HG03520 (cell line): ENCODE results near the gene SLC35G2.
"Not testable (repeated sequence)": the region's sequence is repeated elsewhere in the genome, so short reads cannot be mapped to it uniquely, and the experiment has no call there.

Source experiments
- ATAC-seq: cut with Tn5 transposase; IDR thresholded peaks from one replicate; pipeline ENCODE4 v1.9.1; 2021; ENCODE audit warnings: mild to moderate bottlenecking, moderate library complexity; ENCODE audit not compliant: unreplicated experiment

The SLC35G2 gene

GRCh38 chr3:136818769-136819391 lies at the start of gene SLC35G2:
TSS of gene SLC35G2 (plus strand) at chr3:136819126. CDS start at chr3:136854461, 35,335 bp downstream.
- no peak for ATAC-seq

DNA sequence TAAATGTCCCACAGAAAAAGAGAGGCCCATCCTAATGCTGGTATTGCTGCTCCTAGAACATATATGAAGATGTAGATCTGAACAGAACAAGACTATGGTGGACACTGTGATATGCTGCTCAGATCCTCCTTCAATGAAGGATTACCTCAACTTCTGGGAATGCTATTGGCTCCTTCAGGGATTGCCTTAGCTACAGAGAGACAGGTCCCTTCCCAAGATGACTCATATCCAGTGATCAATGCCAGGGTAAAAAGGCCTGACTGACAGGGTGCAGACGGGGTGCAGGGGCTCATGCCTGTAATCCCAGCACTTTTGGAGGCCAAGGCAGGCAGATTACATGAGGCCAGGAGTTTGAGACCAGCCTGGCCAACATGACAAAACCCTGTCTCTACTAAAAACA lies 46.2 kb upstream of the SLC35G2 start:
- no peak for ATAC-seq

DNA sequence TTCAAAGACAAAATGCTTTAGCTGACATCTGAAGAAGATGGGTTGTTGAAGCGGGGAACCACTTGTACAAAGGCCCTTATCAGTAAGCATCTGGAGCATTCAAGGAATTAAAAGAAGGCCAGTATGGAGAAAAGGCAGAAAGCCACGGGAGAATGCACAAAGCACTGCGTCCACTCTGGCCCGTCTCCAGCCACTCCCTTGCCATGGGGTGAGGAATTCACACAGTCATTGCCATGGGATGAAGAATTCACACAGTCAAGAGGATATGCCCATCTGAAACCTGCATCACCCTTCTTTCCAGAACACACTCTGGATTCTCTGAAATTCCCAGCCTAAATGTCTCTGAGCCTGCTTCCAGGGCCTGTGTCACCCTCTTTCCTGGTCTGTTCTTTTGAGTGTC lies 40.1 kb upstream of the SLC35G2 start:
- ATAC-seq: no peak

GRCh38 chr3:136780741-136781140 lies 38.2 kb upstream of the SLC35G2 start:
- ATAC-seq: no peak

DNA sequence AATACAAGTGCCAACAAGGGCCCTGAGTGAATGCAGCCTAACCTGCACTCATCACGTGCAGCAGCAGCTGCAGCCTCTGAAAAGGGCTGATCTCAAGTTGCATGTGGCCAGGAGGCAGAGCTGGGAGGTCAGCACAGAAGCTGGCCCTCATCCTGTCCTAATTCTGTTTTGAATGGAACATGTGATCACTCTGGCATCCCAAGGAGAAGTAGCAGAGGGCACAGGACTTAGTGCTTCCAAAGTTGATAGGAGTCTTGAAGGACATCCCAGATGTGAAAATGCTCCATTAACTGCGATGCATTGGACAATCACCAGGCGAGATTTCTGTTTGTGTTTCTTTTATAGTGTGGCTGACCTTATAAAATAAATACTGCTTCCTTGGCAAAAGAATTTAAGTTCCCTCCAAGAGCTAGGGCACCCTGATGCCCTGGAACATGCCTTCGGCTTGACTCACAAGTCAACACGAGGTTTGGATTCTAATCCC lies 35.2 kb upstream of the SLC35G2 start:
- no peak for ATAC-seq

DNA sequence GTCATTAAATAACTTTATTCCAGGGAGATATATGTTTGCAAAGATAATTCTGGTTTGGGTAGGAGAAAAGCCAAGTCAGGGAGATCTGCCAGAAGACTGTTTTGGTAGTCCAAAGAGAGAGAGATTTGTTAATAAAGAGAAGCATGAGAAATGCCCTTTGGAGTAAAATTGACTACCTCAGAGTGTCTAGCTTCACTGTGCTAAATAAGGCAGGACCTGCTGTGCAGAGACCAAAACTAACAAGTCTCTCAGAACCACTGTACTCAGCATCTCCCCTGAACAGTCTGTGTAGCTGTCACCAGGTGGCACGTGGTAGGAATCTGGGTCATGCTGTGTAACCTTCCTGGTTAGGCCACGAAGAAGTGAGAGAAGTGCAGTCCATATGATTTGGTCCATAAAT lies 31.6 kb upstream of the SLC35G2 start:
- ATAC-seq: no peak

GRCh38 chr3:136788154-136788553 lies 30.8 kb upstream of the SLC35G2 start:
- no peak for ATAC-seq

DNA sequence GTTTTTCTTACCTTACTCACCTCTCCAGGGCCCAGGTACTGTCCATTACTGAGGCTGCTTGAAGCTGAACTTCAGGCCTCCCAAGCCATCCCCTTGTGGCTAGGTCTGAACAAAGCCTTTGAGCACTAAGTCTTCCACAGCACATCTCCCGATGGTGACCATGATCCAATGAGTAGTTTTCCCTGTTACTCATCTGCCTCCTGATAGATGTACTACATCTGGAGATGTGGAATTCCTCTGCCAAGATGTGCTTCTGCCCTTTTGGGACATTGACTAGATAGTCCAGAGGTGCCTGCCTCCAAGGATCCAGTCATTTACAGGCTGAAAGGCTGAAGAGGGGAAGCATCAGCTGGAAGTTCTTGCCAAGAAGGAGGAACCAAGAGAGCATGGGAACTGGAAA lies 28.9 kb upstream of the SLC35G2 start:
- ATAC-seq: no peak

DNA sequence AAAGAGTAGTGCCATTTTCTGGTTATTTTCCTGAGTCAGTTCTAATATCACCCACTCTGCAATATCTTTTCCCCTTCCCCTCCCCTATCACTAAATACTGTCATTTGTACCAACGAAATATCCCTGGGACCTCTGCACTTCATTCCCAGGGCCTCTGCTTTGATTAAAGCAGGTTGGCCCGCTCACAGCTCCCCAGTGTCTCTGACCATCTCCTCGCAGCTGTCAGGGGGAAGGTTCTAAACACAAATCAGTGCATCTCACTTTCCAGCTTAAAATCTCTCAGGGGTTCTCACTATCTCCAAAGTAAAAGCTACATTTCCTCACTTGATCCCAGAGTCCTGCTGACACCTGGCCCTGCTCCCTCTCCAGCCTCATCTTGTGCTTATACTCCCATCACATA lies 28.1 kb upstream of the SLC35G2 start:
- no peak for ATAC-seq

- ATAC-seq: no peak
These were observed 26.2 kb upstream of the SLC35G2 start for GRCh38 chr3:136792556-136793330.

GRCh38 chr3:136801146-136801545 lies 17.8 kb upstream of the SLC35G2 start:
- ATAC-seq: not testable (repeated sequence)

DNA sequence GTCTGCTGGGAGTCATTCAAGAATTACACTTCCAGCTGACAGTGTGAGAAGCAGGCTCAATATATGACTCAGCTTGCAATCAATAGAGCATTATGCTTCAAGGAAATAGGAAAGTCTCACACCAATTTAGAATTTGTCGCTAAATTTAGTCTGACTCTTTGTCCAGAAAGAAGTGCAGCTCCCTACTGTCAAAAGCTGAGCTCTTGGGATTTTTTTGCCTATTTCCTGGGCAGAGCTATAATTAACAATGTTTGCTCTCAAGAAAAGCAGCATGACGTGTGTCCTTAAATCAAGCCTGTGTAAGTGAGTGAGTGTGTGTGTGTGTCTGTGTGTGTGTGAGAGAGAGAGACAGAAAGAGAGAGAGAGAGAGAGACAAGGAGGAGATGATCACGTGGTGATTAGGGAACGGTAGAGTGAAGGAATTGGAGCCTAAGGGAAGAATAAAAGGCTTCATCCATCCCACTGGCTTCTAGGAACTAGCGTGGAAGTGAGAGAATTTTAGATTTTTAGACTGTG lies 16.4 kb upstream of the SLC35G2 start:
- no peak for ATAC-seq

GRCh38 chr3:136804141-136804540 lies 14.8 kb upstream of the SLC35G2 start:
- no peak for ATAC-seq

DNA sequence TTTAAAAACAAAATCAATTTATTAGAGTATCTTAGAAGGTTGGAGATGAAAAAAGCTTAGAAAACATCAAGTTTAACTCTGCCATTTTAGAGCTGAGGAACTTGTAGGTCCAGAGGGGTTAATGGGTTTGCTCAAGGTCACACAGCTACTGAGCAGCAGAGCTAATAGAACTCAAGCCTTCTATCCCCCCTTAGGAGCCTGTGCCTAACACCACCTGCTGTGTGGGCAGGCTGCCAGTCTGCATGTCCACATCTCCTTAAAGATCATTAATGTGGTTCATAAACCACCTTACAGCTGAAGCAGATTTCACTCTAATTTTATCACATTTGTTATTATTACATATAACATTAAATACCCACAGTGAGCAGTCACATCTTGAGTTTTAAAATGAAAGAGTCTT lies 14.1 kb upstream of the SLC35G2 start:
- no peak for ATAC-seq

DNA sequence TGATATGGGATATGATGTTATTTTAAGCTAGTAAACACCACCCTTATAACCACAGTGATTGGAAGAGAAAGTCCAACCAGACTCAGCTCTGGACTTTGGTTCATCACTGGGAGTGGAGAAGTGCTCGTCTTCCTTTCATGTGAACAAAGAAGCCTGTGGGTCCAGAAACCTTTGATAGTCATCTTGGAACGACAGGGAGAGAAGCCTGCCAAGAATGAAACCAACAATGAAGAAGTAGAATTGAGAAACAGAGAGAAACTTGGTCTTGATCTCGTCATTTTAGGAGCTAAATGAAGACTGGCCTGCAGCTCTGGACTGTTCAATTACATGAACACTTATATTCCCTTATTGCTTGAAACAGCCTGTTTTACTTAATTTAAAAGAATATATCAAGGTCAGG lies 13.1 kb upstream of the SLC35G2 start:
- no peak for ATAC-seq

- ATAC-seq: no peak
These were observed 7.2 kb upstream of the SLC35G2 start for GRCh38 chr3:136811701-136812100.

DNA sequence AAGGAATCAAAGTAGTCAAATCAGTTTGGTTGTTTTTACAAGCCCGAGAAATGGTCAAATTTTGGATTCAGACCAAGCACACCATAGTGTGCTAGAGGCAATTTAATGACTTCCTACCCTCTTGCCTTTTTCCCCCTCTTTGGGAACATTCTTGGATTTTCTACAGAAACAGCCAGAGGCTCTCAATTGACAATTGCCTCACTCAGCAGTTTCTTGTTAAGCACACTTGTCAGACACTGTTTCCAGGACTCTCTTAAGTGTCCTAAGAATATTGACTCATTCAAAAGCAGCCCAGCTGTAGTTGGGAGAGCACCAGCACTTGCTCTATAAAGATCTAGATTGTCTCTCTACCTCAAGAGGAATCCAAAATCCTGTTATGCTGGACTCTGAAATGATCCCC lies 1.5 kb upstream of the SLC35G2 start:
- no peak for ATAC-seq

GRCh38 chr3:136818191-136818768 lies 646 bp upstream of the SLC35G2 start:
- ATAC-seq: peak; percentile 39

DNA sequence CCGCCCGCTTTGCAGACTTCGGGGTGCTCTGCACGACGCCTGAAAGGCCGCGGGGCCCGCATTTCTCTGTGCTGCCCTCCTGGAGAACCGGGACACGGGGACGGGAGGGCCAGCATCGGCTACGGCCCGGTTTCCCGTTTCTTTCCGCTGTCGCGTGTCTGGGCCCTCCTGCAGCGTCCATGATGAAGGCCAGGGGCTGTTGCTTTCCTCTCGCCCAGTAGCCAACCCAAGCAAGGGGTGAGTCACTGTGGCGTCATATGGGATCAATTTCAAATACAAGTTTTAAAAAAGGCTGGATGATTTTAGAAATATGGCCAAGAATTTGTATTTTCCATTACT lies 435 bp downstream of the SLC35G2 start:
- ATAC-seq: no peak

DNA sequence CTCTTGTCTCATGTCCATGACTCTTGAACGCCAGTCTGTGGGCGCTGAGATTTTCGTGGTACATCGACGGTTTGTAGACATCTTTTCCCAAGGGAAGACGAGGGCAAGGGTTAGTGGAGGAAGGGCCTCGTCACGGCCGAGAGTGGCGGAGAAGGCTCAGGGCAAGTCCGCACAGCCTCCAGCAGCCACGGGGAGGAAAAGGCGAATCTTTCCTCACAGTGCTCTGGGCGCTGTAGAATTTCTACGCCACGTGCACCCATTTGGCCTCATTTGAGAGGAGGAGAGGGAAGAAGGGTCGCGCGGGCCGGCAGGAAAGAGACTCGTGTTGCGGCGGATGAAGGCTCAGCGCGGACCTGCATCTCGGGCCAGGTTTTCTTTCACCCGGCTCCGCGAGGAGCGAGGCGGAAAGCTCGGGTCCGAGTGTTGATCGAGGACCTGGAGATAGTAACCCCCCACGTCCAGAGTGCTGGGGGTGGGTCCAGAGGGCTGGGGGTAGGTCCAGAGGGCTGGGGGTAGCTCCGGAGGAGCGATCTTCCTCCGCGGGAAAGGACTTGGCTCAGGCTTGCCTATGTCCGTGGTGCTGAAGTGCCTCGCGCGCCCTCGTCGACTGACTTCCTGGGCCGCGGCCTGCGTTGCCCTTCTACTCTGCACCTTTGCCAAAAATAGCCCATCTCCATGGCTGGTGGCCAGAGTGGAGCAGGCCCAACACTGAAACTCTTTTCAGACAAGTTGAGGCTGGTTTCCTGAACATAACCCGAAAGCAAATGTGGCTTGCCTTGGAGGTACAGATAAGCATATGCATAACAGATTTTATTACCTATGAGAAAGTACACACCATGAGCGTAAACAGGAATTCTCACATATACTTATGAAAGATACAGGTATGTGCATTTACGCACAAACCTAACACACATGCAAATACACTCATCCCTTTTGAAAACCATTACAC lies 1.1 kb downstream of the SLC35G2 start:
- ATAC-seq: no peak

GRCh38 chr3:136831461-136831860 lies 12.5 kb downstream of the SLC35G2 start:
- no peak for ATAC-seq
